MCF 10A (cell line): ENCODE data around the gene TACSTD2. TPM values are rescaled to one million over a fixed set of nuclear protein-coding genes. Genes with fewer than 3 reads are reported as not detected.
A peak's percentile ranks its signal among the peaks of the same experiment; 100 is the strongest.

Source experiments
- BruUV-seq: library from RNA; stranded (reverse); fragments of 400-500 nt; replicated peaks from 2 replicates; lab custom pipeline; 2021; lab: Mats Ljungman, UMichigan
- CTCF ChIA-PET: fragments of 300-600 bp; sonication (Branson Sonifier 250); formaldehyde crosslinking; extraction: SDS; loops from one replicate; lab custom pipeline; 2021; ENCODE audit warnings: antibody characterized with exemption, inconsistent platforms; lab: Yijun Ruan, JAX
- POLR2A ChIA-PET: fragments of 300-600, 350-650 bp; sonication (Branson Sonifier 250); formaldehyde crosslinking; extraction: SDS; loops from one replicate; lab custom pipeline; 2020; ENCODE audit warnings: antibody characterized with exemption, inconsistent platforms; lab: Yijun Ruan, JAX
- DNase-seq: peaks from one replicate; pipeline ENCODE4 v3.0.0-alpha.2; 2018; ENCODE audit not compliant: unreplicated experiment
- H3K27ac Mint-ChIP-seq: one replicate; pipeline ENCODE4 v1.8.0; 2022; ENCODE audit warnings: mild to moderate bottlenecking, low read depth, mixed read lengths; ENCODE audit not compliant: unreplicated experiment
- H3K27me3 Mint-ChIP-seq: one replicate; pipeline ENCODE4 v1.8.0; 2022; ENCODE audit warnings: mixed read lengths; ENCODE audit not compliant: insufficient read depth, unreplicated experiment
- H3K36me3 Mint-ChIP-seq: one replicate; pipeline ENCODE4 v1.8.0; 2022; ENCODE audit warnings: mild to moderate bottlenecking, moderate library complexity, mixed read lengths; ENCODE audit not compliant: insufficient read depth, unreplicated experiment
- H3K4me1 Mint-ChIP-seq: one replicate; pipeline ENCODE4 v1.8.0; 2022; ENCODE audit warnings: mixed read lengths; ENCODE audit not compliant: insufficient read depth, unreplicated experiment
- H3K4me3 Mint-ChIP-seq: one replicate; pipeline ENCODE4 v1.8.0; 2022; ENCODE audit warnings: mild to moderate bottlenecking, moderate library complexity, mixed read lengths; ENCODE audit not compliant: unreplicated experiment
- H3K9me3 Mint-ChIP-seq: one replicate; pipeline ENCODE4 v1.8.0; 2022; ENCODE audit warnings: mixed read lengths; ENCODE audit not compliant: unreplicated experiment
- intact Hi-C: fragments of 100-400 bp; cut with micrococcal nuclease; formaldehyde crosslinking; loops from 2 replicates; pipeline ENCODE4 v1.14.1; 2022
- total RNA-seq: library from RNA; stranded (reverse); gene quantifications from 2 replicates; pipeline ENCODE4 v1.2.3, GENCODE V29; 2022
- TF ChIP-seq, protein P1 (sequence below): fragments of 200-600 bp; IDR thresholded peaks from one replicate; pipeline ENCODE4 v1.8.0; 2022; ENCODE audit warnings: antibody characterized with exemption, mild to moderate bottlenecking; ENCODE audit not compliant: unreplicated experiment

TACSTD2 gene
- total RNA-seq, 1 experiment from 2014 or later = 14.8 TPM

GRCh38 chr1:58596631-58597052 is 19.6 kb upstream of the TACSTD2 start:
- intact Hi-C loops = no loop called here
- BruUV-seq = no TSS peak
- POLR2A ChIA-PET = interaction anchor here (2.7 kb wide), 1 partner anchor 20 kb away, joined by 11 read pairs; the partner anchor contains the start of gene TACSTD2
- CTCF ChIA-PET = interaction anchor here (1.1 kb wide), 1 partner anchor 9 kb away, joined by 3 read pairs; no protein-coding TSS in a partner anchor
- peaks cover 11% of the 10 kb centered on the region for H3K9me3 Mint-ChIP-seq
- no peak overlapping the region for H3K27ac Mint-ChIP-seq
- H3K27me3 Mint-ChIP-seq = no peaks in the 10 kb centered on the region
- no peak for DNase-seq
- peaks cover 16% of the 10 kb centered on the region for H3K36me3 Mint-ChIP-seq
- H3K4me3 Mint-ChIP-seq = no peak overlapping the region
- TF ChIP-seq, protein P1, sequence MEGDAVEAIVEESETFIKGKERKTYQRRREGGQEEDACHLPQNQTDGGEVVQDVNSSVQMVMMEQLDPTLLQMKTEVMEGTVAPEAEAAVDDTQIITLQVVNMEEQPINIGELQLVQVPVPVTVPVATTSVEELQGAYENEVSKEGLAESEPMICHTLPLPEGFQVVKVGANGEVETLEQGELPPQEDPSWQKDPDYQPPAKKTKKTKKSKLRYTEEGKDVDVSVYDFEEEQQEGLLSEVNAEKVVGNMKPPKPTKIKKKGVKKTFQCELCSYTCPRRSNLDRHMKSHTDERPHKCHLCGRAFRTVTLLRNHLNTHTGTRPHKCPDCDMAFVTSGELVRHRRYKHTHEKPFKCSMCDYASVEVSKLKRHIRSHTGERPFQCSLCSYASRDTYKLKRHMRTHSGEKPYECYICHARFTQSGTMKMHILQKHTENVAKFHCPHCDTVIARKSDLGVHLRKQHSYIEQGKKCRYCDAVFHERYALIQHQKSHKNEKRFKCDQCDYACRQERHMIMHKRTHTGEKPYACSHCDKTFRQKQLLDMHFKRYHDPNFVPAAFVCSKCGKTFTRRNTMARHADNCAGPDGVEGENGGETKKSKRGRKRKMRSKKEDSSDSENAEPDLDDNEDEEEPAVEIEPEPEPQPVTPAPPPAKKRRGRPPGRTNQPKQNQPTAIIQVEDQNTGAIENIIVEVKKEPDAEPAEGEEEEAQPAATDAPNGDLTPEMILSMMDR = no peak
- H3K4me1 Mint-ChIP-seq = peaks cover 32% of the 10 kb centered on the region

DNA sequence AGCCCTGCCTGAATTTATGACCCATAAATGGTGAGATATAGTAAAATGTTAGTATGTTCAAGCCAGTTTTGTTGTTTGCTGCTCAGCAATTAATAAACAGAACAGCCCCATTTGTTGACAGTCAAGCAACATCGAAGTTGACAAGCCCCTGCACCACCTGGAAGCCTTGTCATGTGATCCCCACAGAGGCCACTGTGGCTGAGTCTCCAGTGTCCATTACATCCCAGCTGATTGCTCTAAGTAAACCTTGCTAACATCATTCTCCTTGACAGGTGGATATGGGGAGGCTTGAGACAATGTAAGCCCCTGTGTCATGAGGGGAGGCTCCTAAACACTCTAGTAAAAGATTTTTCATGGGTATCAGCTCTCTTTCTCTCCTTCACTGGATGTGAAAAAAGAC is 17.5 kb upstream of the TACSTD2 start:
- H3K4me3 Mint-ChIP-seq = no peak overlapping the region
- DNase-seq = no peak
- H3K9me3 Mint-ChIP-seq = no peaks in the 10 kb centered on the region
- intact Hi-C loops = no loop called here
- ChIA-PET CTCF (interaction anchor here (1.2 kb wide), 1 partner anchor 38 kb away, joined by 3 read pairs; no protein-coding TSS in a partner anchor), POLR2A (interaction anchor here (0.6 to 2.7 kb wide), 3 partner anchors 16 to 48 kb away, joined by 3 to 11 read pairs (median 4); partner anchors contain the start of genes OMA1 and TACSTD2)
- H3K36me3 Mint-ChIP-seq = peaks cover 15% of the 10 kb centered on the region
- H3K4me1 Mint-ChIP-seq = peaks cover 43% of the 10 kb centered on the region
- no TSS peak for BruUV-seq
- H3K27ac Mint-ChIP-seq = no peak overlapping the region
- no peaks in the 10 kb centered on the region for H3K27me3 Mint-ChIP-seq
- TF ChIP-seq, protein P1 = no peak

- no peaks in the 10 kb centered on the region for H3K27me3 Mint-ChIP-seq
- POLR2A ChIA-PET = interaction anchor here (0.6 to 3.4 kb wide), 12 partner anchors 9 to 64 kb away, joined by 3 to 17 read pairs (median 8); partner anchors contain the start of genes OMA1 and TACSTD2
- peak overlapping the region; percentile 85 for H3K27ac Mint-ChIP-seq
- TF ChIP-seq, protein P1 = no peak
- no TSS peak for BruUV-seq
- CTCF ChIA-PET = interaction anchor here (0.5 to 0.8 kb wide), 2 partner anchors 14 to 21 kb away, joined by 3 to 5 read pairs; no protein-coding TSS in a partner anchor
- peak overlapping the region; percentile 32 for H3K4me3 Mint-ChIP-seq
- peaks cover 10% of the 10 kb centered on the region for H3K36me3 Mint-ChIP-seq
- intact Hi-C loops = no loop called here
- peak; percentile 94 for DNase-seq
- H3K4me1 Mint-ChIP-seq = peaks cover 40% of the 10 kb centered on the region
- no peaks in the 10 kb centered on the region for H3K9me3 Mint-ChIP-seq
Observed at GRCh38 chr1:58592522-58593134, 15.6 kb upstream of the TACSTD2 start.

- Mint-ChIP-seq H3K27me3 (no peaks in the 10 kb centered on the region), H3K4me1 (peaks cover 33% of the 10 kb centered on the region), H3K4me3 (no peak overlapping the region), H3K27ac (peak overlapping the region; percentile 85), H3K36me3 (peaks cover 10% of the 10 kb centered on the region), H3K9me3 (no peaks in the 10 kb centered on the region)
- intact Hi-C loops = no loop called here
- BruUV-seq = no TSS peak
- TF ChIP-seq, protein P1 = no peak
- ChIA-PET POLR2A (interaction anchor here (0.6 to 3.4 kb wide), 10 partner anchors 8 to 61 kb away, joined by 3 to 17 read pairs (median 10); partner anchors contain the start of genes OMA1 and TACSTD2), CTCF (interaction anchor here (0.8 to 1.2 kb wide), 2 partner anchors 8 to 20 kb away, joined by 3 to 4 read pairs; no protein-coding TSS in a partner anchor)
- no peak for DNase-seq
Observed at GRCh38 chr1:58591806-58592205, 14.8 kb upstream of the TACSTD2 start.
